SKM-1 treated with dmso at 0.1 percent for 144 hours (cell line): ENCODE measurements around the gene NFIA.
A peak's percentile ranks its signal among the peaks of the same experiment; 100 is the strongest.
"Not testable (repeated sequence)": the region's sequence is repeated elsewhere in the genome, so short reads cannot be mapped to it uniquely, and the experiment has no call there.

Experiments
- DNase-seq: peaks from one replicate; lab custom pipeline; 2025; ENCODE audit not compliant: unreplicated experiment; lab: John Stamatoyannopoulos, UW

Gene NFIA

GRCh38 chr1:61058483-61059245 is 23.7 kb upstream of the NFIA start:
- no peak for DNase-seq

- not testable (repeated sequence) for DNase-seq
Observed at GRCh38 chr1:61061601-61062000, 20.8 kb upstream of the NFIA start.

GRCh38 chr1:61064673-61065072 is 17.7 kb upstream of the NFIA start:
- DNase-seq: no peak

- DNase-seq: no peak
Observed at GRCh38 chr1:61067446-61068019, 14.8 kb upstream of the NFIA start.

GRCh38 chr1:61070054-61070453 is 12.3 kb upstream of the NFIA start:
- DNase-seq: no peak

GRCh38 chr1:61071205-61072130 is 10.9 kb upstream of the NFIA start:
- DNase-seq: no peak

- no peak for DNase-seq
Observed at GRCh38 chr1:61073871-61074270, 8.5 kb upstream of the NFIA start.

GRCh38 chr1:61075833-61076232 is 6.5 kb upstream of the NFIA start:
- DNase-seq: not testable (repeated sequence)

- DNase-seq: peak; percentile 68
Observed at GRCh38 chr1:61076728-61077675, 5.4 kb upstream of the NFIA start.

- peak; percentile 96 for DNase-seq
Observed at GRCh38 chr1:61077676-61078541, 4.5 kb upstream of the NFIA start.

- DNase-seq: no peak
Observed at GRCh38 chr1:61078618-61079295, 3.6 kb upstream of the NFIA start.

GRCh38 chr1:61079296-61079897 is 3.0 kb upstream of the NFIA start:
- DNase-seq: no peak

GRCh38 chr1:61079898-61080336 is 2.4 kb upstream of the NFIA start:
- DNase-seq: peak; percentile 31

GRCh38 chr1:61080413-61081143 is 1.8 kb upstream of the NFIA start:
- DNase-seq: no peak

GRCh38 chr1:61081144-61081685 is 1.1 kb upstream of the NFIA start:
- DNase-seq: no peak

- DNase-seq: peak; percentile 42
Observed at GRCh38 chr1:61081686-61082310, 563 bp upstream of the NFIA start.
